Stimulated activated CD4-positive, alpha-beta T cell treated with anti-CD3 and anti-CD28 coated beads, Interleukin-15, amount 100 ng/mL, for 1 hour (primary cell): ENCODE data around the gene ATP9A.
"Not testable (repeated sequence)": the region's sequence is repeated elsewhere in the genome, so short reads cannot be mapped to it uniquely, and the experiment has no call there.

Source experiments
- DNase-seq, 2 donors: peaks; one replicate each; pipeline ENCODE4 v3.0.0-alpha.2; 2020; ENCODE audit warnings: low read depth in 1 of 2, low spot score in 1 of 2

The ATP9A gene

GRCh38 chr20:51757226-51757625 lies 11.0 kb downstream of the ATP9A start:
- no peak for DNase-seq

GRCh38 chr20:51756653-51757052 lies 11.5 kb downstream of the ATP9A start:
- no peak for DNase-seq

- DNase-seq, result not testable (repeated sequence)
Observed at GRCh38 chr20:51753220-51753619, 15.0 kb downstream of the ATP9A start.

GRCh38 chr20:51752343-51752951 lies 15.7 kb downstream of the ATP9A start:
- DNase-seq, result no peak

- DNase-seq, result no peak
Observed at GRCh38 chr20:51750770-51751388, 17.3 kb downstream of the ATP9A start.

- no peak for DNase-seq
Observed at GRCh38 chr20:51750037-51750769, 18.0 kb downstream of the ATP9A start.

GRCh38 chr20:51749674-51750036 lies 18.5 kb downstream of the ATP9A start:
- no peak for DNase-seq

DNA sequence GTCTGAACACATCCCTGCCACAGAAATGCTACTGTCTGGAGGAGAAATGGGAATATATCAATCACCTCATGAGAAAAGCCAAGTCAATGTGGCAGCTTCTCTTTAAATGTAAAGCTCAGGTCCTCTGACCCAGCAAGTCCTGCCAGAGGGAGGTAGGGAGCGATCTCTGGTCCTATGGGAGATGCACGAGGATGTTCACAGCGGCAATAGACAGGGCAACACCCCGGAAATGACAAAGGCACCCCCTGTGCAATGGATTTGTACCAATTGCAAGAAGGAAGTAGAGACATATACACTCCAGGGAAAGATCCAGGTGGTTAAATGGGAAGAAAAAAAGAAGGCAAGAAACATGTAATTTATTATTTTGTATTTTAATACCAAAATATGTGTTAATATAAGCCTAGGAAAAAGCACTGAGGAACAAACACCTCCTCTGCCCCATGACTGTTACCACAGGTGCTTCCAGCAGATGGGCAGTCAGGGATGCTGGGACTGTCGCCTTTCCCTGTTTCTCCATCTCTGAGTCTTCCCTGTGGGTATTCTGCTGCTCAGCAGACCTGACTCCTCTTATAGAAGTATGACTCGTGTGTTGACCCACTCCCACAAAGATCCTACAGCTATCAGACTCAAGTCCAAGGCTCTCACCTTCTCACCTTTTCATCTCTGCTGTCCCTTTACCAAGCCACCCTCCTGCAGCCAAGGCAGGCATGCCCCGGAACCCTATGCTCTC lies 20.8 kb downstream of the ATP9A start:
- DNase-seq, result no peak

GRCh38 chr20:51745804-51746203 lies 22.4 kb downstream of the ATP9A start:
- DNase-seq, result no peak

DNA sequence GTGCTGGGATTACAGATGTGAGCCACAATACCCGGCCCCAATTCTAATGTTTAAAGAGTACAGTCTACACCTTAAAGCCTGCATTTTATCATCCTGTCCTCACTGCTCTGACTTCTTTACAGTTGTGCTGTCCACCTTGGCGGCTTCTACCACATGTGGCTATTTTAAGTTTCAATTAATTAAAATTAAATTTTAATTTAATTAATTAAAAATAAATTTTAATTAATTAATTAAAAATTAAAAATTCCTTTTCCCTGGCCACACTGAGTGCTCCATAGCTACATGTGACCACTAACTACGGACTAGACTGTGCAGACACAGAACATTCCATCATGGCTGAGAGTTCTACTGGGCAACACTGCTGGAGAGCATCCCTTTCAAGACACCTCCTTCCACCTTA lies 27.4 kb downstream of the ATP9A start:
- DNase-seq, result no peak

GRCh38 chr20:51740308-51740707 lies 27.9 kb downstream of the ATP9A start:
- not testable (repeated sequence) for DNase-seq

DNA sequence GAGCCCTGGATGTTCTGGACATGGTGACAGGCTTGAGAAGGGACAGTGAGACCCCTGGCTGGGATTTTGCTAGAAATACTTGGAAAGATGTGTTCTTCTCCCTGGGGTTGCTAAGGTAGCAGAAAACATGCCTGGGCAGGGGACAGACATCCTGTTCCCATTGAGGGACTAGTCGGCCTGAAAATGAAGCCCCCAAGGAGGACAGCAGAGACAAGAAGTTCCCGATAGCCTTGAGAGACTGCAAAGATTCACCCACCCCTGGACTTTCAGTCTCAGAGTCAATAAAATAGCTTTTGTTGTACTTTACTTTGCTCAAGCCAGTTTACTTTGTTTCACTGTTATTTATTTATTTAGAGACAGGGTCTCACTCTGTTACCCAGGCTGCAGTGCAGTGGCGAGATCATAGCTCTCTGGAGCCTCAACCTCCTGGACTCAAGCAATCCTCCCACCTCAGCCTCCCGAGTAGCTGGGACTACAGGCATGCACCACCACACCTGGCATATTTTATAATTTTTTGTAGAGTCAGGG lies 28.4 kb downstream of the ATP9A start:
- DNase-seq, result no peak

DNA sequence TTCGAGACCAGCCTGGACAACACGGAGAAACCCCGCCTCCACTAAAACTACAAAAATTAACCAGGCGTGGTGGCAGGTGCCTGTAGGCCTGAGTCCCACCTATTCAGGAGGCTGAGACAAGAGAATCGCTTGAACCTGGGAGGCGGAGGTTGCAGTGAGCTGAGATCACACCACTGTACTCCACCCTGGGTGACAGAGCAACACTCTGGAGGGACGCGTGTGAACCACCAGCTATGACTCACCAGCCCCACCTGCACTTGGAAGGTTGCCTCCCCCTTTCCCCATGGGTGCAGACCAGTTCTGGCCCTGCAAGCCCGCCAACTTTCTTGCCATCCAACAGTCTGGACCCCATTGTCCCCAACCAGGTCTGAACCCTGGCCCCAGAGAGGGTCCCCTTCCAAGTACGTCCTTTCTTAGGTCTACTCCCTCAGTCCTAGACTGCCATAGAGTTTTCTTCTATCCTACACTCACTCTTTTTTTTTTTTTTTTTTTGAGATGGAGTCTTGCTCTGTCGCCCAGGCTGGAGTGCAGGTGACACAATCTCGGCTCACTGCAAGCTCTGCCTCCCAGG lies 29.2 kb downstream of the ATP9A start:
- no peak for DNase-seq

DNA sequence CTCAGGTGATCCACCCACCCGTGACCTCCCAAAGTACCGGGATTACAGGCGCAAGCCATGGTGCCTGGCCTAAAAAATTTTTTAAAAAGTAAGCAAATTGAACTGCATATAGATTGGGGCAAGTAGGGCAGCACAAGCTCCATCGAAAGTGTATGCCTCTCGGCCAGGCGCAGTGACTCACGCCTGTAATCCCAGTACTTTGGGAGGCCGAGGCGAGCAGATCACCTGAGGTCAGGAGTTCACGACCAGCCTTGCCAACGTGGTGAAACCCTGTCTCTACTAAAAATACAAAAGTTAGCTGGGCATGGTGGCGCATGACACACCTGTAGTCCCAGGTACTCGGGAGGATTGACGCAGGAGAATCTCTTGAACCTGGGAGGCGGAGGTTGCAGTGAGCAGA lies 29.9 kb downstream of the ATP9A start:
- DNase-seq, result not testable (repeated sequence)

- no peak for DNase-seq
Observed at GRCh38 chr20:51736947-51737346, 31.2 kb downstream of the ATP9A start.

- no peak for DNase-seq
Observed at GRCh38 chr20:51735728-51736600, 32.2 kb downstream of the ATP9A start.

GRCh38 chr20:51734876-51735720 lies 33.1 kb downstream of the ATP9A start:
- no peak for DNase-seq

GRCh38 chr20:51733070-51733469 lies 35.1 kb downstream of the ATP9A start:
- no peak for DNase-seq

DNA sequence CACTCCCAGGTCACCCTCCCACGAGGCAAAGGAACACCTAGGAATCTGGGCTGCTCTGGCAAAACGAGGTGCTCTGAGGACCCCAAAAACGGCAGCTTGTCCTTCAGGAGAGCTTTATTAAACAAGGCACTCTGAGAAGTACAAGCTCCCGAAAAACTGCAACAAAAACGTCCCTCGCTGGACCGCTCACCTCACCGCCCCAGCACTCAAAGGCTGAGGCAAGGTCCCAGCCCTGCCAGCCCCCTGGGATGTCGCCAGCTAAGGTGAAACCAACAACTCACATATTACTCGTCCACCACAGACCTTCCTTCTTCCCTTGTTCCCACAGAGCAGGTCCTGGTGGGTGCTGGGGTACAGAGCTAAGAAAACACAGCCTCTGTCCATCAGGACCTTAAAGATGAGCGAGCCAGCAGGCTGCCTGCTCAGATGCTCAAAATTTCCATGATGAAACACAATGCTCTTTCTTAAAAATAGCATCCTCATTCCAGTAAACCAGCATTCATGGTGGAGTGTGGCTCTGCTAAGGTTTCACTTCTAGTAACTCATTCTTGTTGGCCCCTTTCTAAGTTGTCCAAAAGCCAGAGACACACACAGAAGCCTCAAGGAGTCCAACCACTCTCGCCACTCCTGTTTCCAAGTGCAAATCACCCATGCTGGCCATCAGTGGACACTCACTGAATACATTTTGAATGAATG lies 35.9 kb downstream of the ATP9A start:
- DNase-seq, result no peak
